ENCODE data around the gene PFDN1.
"Not testable (repeated sequence)": the region's sequence is repeated elsewhere in the genome, so short reads cannot be mapped to it uniquely, and the experiment has no call there.

PFDN1 gene

GRCh38 chr5:140214831-140215230 is 88.1 kb downstream of the PFDN1 start:
- no peak for DNase-seq (ENCODE audit: low read depth in 2 of 2)

- no peak for DNase-seq (ENCODE audit: low read depth in 2 of 2)
These were observed 89.4 kb downstream of the PFDN1 start for GRCh38 chr5:140213370-140213983.

- DNase-seq (ENCODE audit: low read depth in 2 of 2), result no peak
These were observed 94.8 kb downstream of the PFDN1 start for GRCh38 chr5:140208065-140208464.

GRCh38 chr5:140207250-140207964 is 95.5 kb downstream of the PFDN1 start:
- DNase-seq (ENCODE audit: low read depth in 2 of 2), result no peak

GRCh38 chr5:140205952-140206351 is 96.9 kb downstream of the PFDN1 start:
- DNase-seq (ENCODE audit: low read depth in 2 of 2), result no peak

- DNase-seq (ENCODE audit: low read depth in 2 of 2), result no peak
These were observed 97.7 kb downstream of the PFDN1 start for GRCh38 chr5:140205216-140205615.

- no peak for DNase-seq (ENCODE audit: low read depth in 2 of 2)
These were observed 100.3 kb downstream of the PFDN1 start for GRCh38 chr5:140202610-140203009.

GRCh38 chr5:140202078-140202477 is 100.8 kb downstream of the PFDN1 start:
- no peak for DNase-seq (ENCODE audit: low read depth in 2 of 2)

GRCh38 chr5:140198915-140199314 is 104.0 kb downstream of the PFDN1 start:
- not testable (repeated sequence) for DNase-seq (ENCODE audit: low read depth in 2 of 2)

- no peak for DNase-seq (ENCODE audit: low read depth in 2 of 2)
These were observed 105.9 kb downstream of the PFDN1 start for GRCh38 chr5:140197023-140197422.

GRCh38 chr5:140196115-140196814 is 106.6 kb downstream of the PFDN1 start:
- no peak for DNase-seq (ENCODE audit: low read depth in 2 of 2)
